Activated CD4-positive, alpha-beta T cell treated with anti-CD3 and anti-CD28 coated beads, Interleukin-2, amount 10 ng/mL, durations not matched to agents 7 days and 5 days (primary cell): ENCODE data around the gene SLC26A8. TPM values are rescaled to one million over a fixed set of nuclear protein-coding genes. Genes with fewer than 3 reads are reported as not detected.

Experiments
- CTCF ChIA-PET: fragments of 350-600 bp; sonication (Branson Sonifier 250); formaldehyde crosslinking; loops from one replicate; lab custom pipeline; 2021; ENCODE audit warnings: antibody characterized with exemption; lab: Charles Lee
- POLR2A ChIA-PET: fragments of 350-600 bp; sonication (Branson Sonifier 250); formaldehyde crosslinking; loops from one replicate; lab custom pipeline; 2021; ENCODE audit warnings: antibody characterized with exemption; lab: Charles Lee
- DNase-seq: peaks from one replicate; pipeline ENCODE4 v3.0.0-alpha.2; 2020
- H3K27ac Mint-ChIP-seq: one replicate; pipeline ENCODE4 v1.8.0; 2021; ENCODE audit warnings: mild to moderate bottlenecking, moderate library complexity, mixed read lengths
- H3K27me3 Mint-ChIP-seq: one replicate; pipeline ENCODE4 v1.8.0; 2021; ENCODE audit warnings: mixed read lengths
- H3K36me3 Mint-ChIP-seq: one replicate; pipeline ENCODE4 v1.8.0; 2021; ENCODE audit warnings: low read depth, mixed read lengths
- H3K4me1 Mint-ChIP-seq: one replicate; pipeline ENCODE4 v1.8.0; 2021; ENCODE audit warnings: mixed read lengths
- H3K4me3 Mint-ChIP-seq: one replicate; pipeline ENCODE4 v1.8.0; 2021; ENCODE audit warnings: mild to moderate bottlenecking, moderate library complexity, mixed read lengths
- H3K9me3 Mint-ChIP-seq: one replicate; pipeline ENCODE4 v1.8.0; 2021; ENCODE audit warnings: mixed read lengths
- total RNA-seq, 2 experiments: library from RNA; stranded (reverse); gene quantifications; one replicate each; pipeline ENCODE4 v1.2.3, GENCODE V29; 2021

The SLC26A8 gene, protein sequence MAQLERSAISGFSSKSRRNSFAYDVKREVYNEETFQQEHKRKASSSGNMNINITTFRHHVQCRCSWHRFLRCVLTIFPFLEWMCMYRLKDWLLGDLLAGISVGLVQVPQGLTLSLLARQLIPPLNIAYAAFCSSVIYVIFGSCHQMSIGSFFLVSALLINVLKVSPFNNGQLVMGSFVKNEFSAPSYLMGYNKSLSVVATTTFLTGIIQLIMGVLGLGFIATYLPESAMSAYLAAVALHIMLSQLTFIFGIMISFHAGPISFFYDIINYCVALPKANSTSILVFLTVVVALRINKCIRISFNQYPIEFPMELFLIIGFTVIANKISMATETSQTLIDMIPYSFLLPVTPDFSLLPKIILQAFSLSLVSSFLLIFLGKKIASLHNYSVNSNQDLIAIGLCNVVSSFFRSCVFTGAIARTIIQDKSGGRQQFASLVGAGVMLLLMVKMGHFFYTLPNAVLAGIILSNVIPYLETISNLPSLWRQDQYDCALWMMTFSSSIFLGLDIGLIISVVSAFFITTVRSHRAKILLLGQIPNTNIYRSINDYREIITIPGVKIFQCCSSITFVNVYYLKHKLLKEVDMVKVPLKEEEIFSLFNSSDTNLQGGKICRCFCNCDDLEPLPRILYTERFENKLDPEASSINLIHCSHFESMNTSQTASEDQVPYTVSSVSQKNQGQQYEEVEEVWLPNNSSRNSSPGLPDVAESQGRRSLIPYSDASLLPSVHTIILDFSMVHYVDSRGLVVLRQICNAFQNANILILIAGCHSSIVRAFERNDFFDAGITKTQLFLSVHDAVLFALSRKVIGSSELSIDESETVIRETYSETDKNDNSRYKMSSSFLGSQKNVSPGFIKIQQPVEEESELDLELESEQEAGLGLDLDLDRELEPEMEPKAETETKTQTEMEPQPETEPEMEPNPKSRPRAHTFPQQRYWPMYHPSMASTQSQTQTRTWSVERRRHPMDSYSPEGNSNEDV
- not detected for total RNA-seq

DNA sequence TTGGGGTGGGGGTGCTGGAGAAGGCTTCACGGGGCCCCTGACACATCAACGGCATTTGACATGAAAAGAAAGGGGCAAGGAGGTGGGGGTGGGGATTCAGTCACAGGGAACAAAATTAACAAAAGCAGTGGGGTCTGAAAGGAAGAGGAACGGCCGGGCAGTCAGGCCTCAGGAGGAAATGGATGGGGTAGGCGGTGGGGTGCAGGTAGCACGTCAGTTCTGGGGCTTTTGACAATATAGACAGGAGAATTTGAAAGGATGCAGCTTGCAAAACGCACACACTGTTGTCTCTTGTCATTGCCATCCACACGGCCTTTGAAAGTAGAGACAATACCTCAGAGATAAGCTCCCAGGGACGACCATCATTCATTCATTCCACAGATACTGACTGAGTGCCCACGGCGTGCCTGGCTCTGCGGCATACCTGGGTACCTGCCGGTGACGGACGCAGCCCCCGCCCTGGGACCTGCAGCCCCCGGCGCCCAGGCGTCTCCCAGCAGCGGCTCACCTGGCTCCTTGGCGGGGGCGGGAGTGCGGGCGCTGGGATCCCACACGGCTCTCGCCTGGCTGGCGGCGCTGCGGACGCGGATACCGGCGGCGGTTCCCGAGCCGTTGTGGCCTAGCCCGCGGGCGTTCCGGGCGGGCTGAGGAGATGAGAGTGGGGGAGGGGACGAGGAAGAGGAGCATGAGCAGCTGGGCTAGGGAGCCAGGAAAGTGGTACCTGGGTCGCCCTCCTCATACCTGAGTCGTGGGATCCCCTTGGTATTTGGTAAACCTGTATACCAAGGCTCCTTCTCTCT lies at the start of gene SLC26A8:
Gene SLC26A8 (minus strand): TSS at position 646 of the 800 bp plus-strand sequence. CDS start 4,934 bp downstream, outside the sequence.
- no peak for DNase-seq
- CTCF ChIA-PET: interaction anchor here (0.5 kb wide), 1 partner anchor 100 kb away, joined by 3 read pairs; no protein-coding TSS in a partner anchor
- Mint-ChIP-seq H3K27me3 (peaks cover 22% of the 10 kb centered on the region), H3K9me3 (no peaks in the 10 kb centered on the region), H3K4me1 (peaks cover 19% of the 10 kb centered on the region), H3K27ac (no peak within 1 kb of the TSS), H3K4me3 (no peak within 1 kb of the TSS), H3K36me3 (peaks cover 5% of the 10 kb centered on the region)
- POLR2A ChIA-PET: no interaction called here

DNA sequence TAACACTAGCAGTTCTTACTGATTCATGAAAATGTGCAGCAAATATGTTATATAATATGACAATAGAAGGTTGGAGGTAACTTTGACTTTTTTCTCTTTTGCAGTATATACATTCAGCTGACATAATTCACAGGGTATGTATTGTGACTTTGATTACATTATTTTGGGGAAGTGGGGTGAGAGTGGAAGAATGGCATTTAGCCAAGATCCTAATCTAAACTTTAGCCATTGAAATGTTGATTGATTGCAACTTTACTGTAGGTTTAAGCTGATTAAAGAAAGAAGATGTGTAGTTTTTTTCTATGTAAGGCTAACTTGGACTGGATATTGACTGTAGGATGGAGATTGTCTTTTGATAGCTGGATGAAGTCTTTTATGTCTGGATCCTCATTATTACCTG lies 49.1 kb upstream of the SLC26A8 start:
- H3K27ac Mint-ChIP-seq: no peak overlapping the region
- no peak for DNase-seq
- CTCF ChIA-PET: interaction anchor here (1.1 kb wide), 1 partner anchor 12 kb away, joined by 4 read pairs; no protein-coding TSS in a partner anchor
- H3K27me3 Mint-ChIP-seq: no peaks in the 10 kb centered on the region
- H3K4me3 Mint-ChIP-seq: no peak overlapping the region
- peaks cover 7% of the 10 kb centered on the region for H3K4me1 Mint-ChIP-seq
- peaks cover 31% of the 10 kb centered on the region for H3K36me3 Mint-ChIP-seq
- H3K9me3 Mint-ChIP-seq: no peaks in the 10 kb centered on the region
- POLR2A ChIA-PET: no interaction called here

GRCh38 chr6:36072681-36073080 lies 48.2 kb upstream of the SLC26A8 start:
- CTCF ChIA-PET: interaction anchor here (1.2 kb wide), 1 partner anchor 22 kb away, joined by 3 read pairs; no protein-coding TSS in a partner anchor
- Mint-ChIP-seq H3K27ac (no peak overlapping the region), H3K4me1 (peaks cover 13% of the 10 kb centered on the region), H3K27me3 (no peaks in the 10 kb centered on the region), H3K4me3 (no peak overlapping the region), H3K9me3 (no peaks in the 10 kb centered on the region), H3K36me3 (peaks cover 27% of the 10 kb centered on the region)
- DNase-seq: no peak
- POLR2A ChIA-PET: no interaction called here

DNA sequence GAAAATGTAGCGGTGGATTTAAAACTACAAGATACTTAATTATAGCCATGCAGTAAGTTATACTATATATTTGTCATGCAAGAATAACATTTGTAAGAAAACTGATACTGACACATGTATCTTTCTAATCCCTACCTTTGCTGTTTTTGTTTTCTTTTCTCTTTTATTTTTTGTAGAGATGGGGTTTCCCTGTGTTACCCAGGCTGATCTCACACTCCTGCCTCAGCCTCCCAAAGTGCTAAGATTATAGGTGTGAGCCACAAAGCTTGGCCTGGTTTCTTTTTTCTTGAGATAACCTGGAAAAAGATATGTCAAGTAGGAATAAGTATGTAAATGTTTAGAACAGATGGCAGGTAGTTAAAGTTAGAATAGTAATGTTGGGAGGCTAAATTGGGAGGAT lies 47.3 kb upstream of the SLC26A8 start:
- ChIA-PET POLR2A (interaction anchor here (0.6 kb wide), 1 partner anchor 43 kb away, joined by 5 read pairs; no protein-coding TSS in a partner anchor), CTCF (interaction anchor here (0.7 to 1.2 kb wide), 2 partner anchors 23 to 230 kb away, joined by 3 read pairs; no protein-coding TSS in a partner anchor)
- Mint-ChIP-seq H3K36me3 (peaks cover 23% of the 10 kb centered on the region), H3K4me1 (peaks cover 13% of the 10 kb centered on the region), H3K4me3 (no peak overlapping the region), H3K27me3 (no peaks in the 10 kb centered on the region), H3K27ac (no peak overlapping the region), H3K9me3 (no peaks in the 10 kb centered on the region)
- no peak for DNase-seq

DNA sequence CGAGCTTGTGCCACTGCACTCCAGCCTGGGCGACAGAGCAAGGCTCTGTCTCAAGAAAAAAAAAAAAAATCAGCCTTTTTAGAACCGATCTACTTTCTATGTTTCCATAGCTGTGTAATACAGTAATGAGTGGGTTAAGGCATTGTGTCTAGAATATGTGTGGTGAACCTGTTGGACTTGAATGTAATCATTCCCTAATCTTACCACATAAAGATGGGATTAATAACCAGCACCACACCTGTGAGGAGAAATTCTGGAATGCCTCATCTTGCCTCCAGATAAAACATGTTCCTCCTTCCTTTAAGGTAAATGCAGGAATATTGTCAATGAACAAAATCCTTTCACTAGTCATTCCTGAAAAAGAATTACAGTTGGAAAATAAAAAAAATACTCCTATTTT lies 46.8 kb upstream of the SLC26A8 start:
- peaks cover 19% of the 10 kb centered on the region for H3K36me3 Mint-ChIP-seq
- ChIA-PET CTCF (interaction anchor here (0.7 to 1.2 kb wide), 2 partner anchors 24 to 231 kb away, joined by 3 read pairs; no protein-coding TSS in a partner anchor), POLR2A (interaction anchor here (0.6 kb wide), 1 partner anchor 42 kb away, joined by 5 read pairs; no protein-coding TSS in a partner anchor)
- DNase-seq: no peak
- no peaks in the 10 kb centered on the region for H3K9me3 Mint-ChIP-seq
- H3K4me3 Mint-ChIP-seq: no peak overlapping the region
- no peak overlapping the region for H3K27ac Mint-ChIP-seq
- H3K4me1 Mint-ChIP-seq: peaks cover 17% of the 10 kb centered on the region
- H3K27me3 Mint-ChIP-seq: no peaks in the 10 kb centered on the region

GRCh38 chr6:36070252-36070651 lies 45.8 kb upstream of the SLC26A8 start:
- Mint-ChIP-seq H3K27me3 (no peaks in the 10 kb centered on the region), H3K27ac (no peak overlapping the region), H3K4me3 (no peak overlapping the region), H3K4me1 (peaks cover 16% of the 10 kb centered on the region), H3K36me3 (peaks cover 11% of the 10 kb centered on the region), H3K9me3 (no peaks in the 10 kb centered on the region)
- DNase-seq: no peak
- ChIA-PET POLR2A (no interaction called here), CTCF (no interaction called here)

- H3K4me1 Mint-ChIP-seq: peaks cover 15% of the 10 kb centered on the region
Measured at GRCh38 chr6:36069573-36069972, 45.1 kb upstream of the SLC26A8 start.

DNA sequence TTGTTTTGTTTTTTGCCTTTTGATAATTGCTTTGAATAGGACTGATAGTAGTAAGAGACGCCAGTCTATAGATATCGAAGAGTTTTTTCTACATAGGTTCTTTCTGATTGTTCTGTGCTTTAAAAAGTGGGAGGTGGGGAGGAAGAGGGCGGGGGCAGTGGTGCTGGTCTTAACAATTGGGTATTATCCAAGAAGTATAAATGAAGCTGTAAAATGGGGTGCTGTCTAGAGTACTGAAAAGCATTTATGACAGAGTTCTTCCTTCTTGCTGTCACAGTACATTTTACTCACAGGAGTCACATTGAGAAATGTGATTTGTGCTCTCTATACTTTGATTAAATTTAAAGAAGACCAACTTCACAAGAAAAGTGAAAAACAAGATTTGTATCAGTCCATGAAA lies 44.1 kb upstream of the SLC26A8 start:
- Mint-ChIP-seq H3K4me3 (no peak overlapping the region), H3K27ac (no peak overlapping the region), H3K9me3 (no peaks in the 10 kb centered on the region), H3K27me3 (no peaks in the 10 kb centered on the region), H3K36me3 (peaks cover 13% of the 10 kb centered on the region), H3K4me1 (peaks cover 20% of the 10 kb centered on the region)
- ChIA-PET CTCF (interaction anchor here (0.5 to 1.7 kb wide), 2 partner anchors 10 to 495 kb away, joined by 3 to 4 read pairs; no protein-coding TSS in a partner anchor), POLR2A (no interaction called here)
- no peak for DNase-seq

More at GRCh38 chr6:36069573-36069972, 45.1 kb upstream of the SLC26A8 start:
- Mint-ChIP-seq H3K9me3 (no peaks in the 10 kb centered on the region), H3K27me3 (no peaks in the 10 kb centered on the region), H3K36me3 (peaks cover 12% of the 10 kb centered on the region), H3K27ac (no peak overlapping the region), H3K4me3 (no peak overlapping the region)
- POLR2A ChIA-PET: no interaction called here
- no peak for DNase-seq
- CTCF ChIA-PET: interaction anchor here (1.7 kb wide), 1 partner anchor 9 kb away, joined by 4 read pairs; no protein-coding TSS in a partner anchor

DNA sequence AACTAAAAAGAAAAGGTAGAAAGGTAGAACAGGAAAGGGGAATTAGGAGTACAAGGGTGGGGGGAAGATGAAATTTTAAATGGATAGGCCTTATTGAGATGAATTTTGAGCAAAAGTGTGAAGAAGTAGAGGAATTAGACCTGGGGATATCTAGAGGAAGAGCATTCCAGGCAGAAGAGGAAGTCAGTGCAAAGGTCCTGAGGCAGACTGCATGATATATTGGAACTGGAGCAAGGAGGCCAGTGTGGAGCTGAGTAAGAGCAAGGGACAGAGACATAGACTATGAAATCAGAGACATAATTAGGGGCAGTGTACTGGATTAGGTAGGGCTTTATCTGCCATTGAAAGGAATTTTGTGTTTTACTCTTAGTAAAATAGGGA lies 43.6 kb upstream of the SLC26A8 start:
- Mint-ChIP-seq H3K36me3 (peaks cover 15% of the 10 kb centered on the region), H3K4me1 (peaks cover 21% of the 10 kb centered on the region), H3K9me3 (no peaks in the 10 kb centered on the region), H3K4me3 (no peak overlapping the region), H3K27ac (no peak overlapping the region), H3K27me3 (no peaks in the 10 kb centered on the region)
- no peak for DNase-seq
- ChIA-PET CTCF (interaction anchor here (0.5 to 0.6 kb wide), 2 partner anchors 35 to 495 kb away, joined by 3 to 4 read pairs; no protein-coding TSS in a partner anchor), POLR2A (no interaction called here)

DNA sequence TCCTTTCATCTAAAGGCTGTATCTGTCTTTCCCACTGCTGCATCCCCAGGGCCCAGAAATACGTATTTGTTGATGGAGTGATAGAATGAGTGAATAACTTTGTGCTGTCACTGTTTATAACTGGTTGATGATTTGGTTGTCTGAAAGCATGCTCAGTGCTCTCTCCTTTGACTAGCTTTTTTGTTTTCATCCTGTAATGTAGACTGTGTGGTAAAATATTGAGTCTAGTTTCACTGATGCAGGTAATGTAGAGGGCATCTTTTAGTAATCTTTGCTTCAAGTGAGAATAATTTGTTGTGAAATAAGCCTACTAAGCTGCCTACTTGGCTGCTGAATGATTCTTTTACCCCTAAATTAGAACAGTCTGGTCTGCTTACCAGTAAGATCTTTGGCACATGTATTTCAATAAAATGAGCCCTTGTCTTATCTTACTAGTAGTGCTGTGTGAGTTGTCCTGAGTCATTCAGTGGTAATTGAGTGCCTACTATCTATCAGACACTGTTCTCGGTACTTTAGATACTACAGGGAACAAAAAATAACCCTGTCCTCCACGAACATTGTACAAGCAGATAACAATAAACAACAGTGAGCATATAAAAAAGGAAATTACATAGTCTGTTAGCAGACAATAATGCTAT lies 43.1 kb upstream of the SLC26A8 start:
- Mint-ChIP-seq H3K27ac (no peak overlapping the region), H3K4me3 (no peak overlapping the region), H3K4me1 (peaks cover 20% of the 10 kb centered on the region), H3K36me3 (peaks cover 15% of the 10 kb centered on the region), H3K9me3 (no peaks in the 10 kb centered on the region), H3K27me3 (no peaks in the 10 kb centered on the region)
- ChIA-PET CTCF (interaction anchor here (0.6 kb wide), 2 partner anchors 35 to 1109 kb away, joined by 3 to 4 read pairs; no protein-coding TSS in a partner anchor), POLR2A (no interaction called here)
- no peak for DNase-seq

- Mint-ChIP-seq H3K27me3 (no peaks in the 10 kb centered on the region), H3K27ac (no peak overlapping the region), H3K9me3 (no peaks in the 10 kb centered on the region), H3K4me1 (peaks cover 20% of the 10 kb centered on the region), H3K4me3 (no peak overlapping the region), H3K36me3 (peaks cover 15% of the 10 kb centered on the region)
- POLR2A ChIA-PET: no interaction called here
- DNase-seq: no peak
- CTCF ChIA-PET: interaction anchor here (0.6 kb wide), 1 partner anchor 1109 kb away, joined by 3 read pairs; no protein-coding TSS in a partner anchor
Measured at GRCh38 chr6:36066817-36067216, 42.4 kb upstream of the SLC26A8 start.
